HepG2 (cell line): ENCODE measurements around the gene KIF1C. TPM values are rescaled to one million over a fixed set of nuclear protein-coding genes. Genes with fewer than 3 reads are reported as not detected.

Experiments used
- ATAC-seq: fragments of 200-7000 bp; cut with Tn5 transposase; 3 replicates; pipeline ENCODE4 v1.9.1; 2020; ENCODE audit warnings: mild to moderate bottlenecking, moderate library complexity
- BruUV-seq: library from RNA; stranded (reverse); fragments of 400-500 nt; replicated peaks from 2 replicates; lab custom pipeline; 2021; lab: Mats Ljungman, UMichigan
- CTCF ChIA-PET: fragments of 300-600 bp; formaldehyde crosslinking; extraction: SDS; loops from one replicate; lab custom pipeline; 2021; ENCODE audit warnings: low total read pairs, inconsistent platforms, low intra/inter-chr PET ratio; lab: Yijun Ruan, JAX
- POLR2A ChIA-PET: fragments of 350-600 bp; sonication (Branson Sonifier 250); formaldehyde crosslinking; loops from one replicate; lab custom pipeline; 2020; ENCODE audit warnings: antibody characterized with exemption, inconsistent platforms; lab: Yijun Ruan, JAX
- DNase-seq: peaks from one replicate; pipeline ENCODE4 v3.0.0-alpha.2; 2015; ENCODE audit warnings: low spot score
- FAIRE-seq: peaks from 3 replicates; lab custom pipeline; 2011; peaks lifted over from hg19 to GRCh38; lab: Jason Lieb, UNC
- H2AFZ ChIP-seq: one replicate; pipeline ENCODE4 v1.6.1; 2011; ENCODE audit warnings: low read length, inconsistent platforms
- H3K27ac ChIP-seq: fragments of 300-600 bp; 3 replicates; pipeline ENCODE4 v1.8.0; 2011; ENCODE audit warnings: mixed run types, mild to moderate bottlenecking, mixed read lengths, low read length, inconsistent platforms; ENCODE audit not compliant: insufficient read depth; ENCODE audit errors: extremely low read length
- H3K27me3 ChIP-seq, 2 experiments: fragments of 200-600 bp in 1 of 2; 2 replicates in 1 of 2; 3 replicates in 1 of 2; pipeline versions ENCODE4 v1.6.0 to v1.8.0; 2011; ENCODE audit warnings: low read length in 2 of 2, mild to moderate bottlenecking in 2 of 2, moderate library complexity in 2 of 2, inconsistent platforms in 1 of 2; ENCODE audit not compliant: insufficient read depth in 2 of 2, control insufficient read depth in 1 of 2
- H3K36me3 ChIP-seq, 2 experiments: fragments of 200-600 bp in 1 of 2; replicated peaks in 1 of 2; 2 replicates in 1 of 2; 3 replicates in 1 of 2; pipeline versions ENCODE4 v1.5.1 to v1.8.0; 2011; ENCODE audit warnings: low read length in 2 of 2, inconsistent platforms in 1 of 2; ENCODE audit not compliant: insufficient read depth in 2 of 2, control insufficient read depth in 1 of 2
- H3K4me1 ChIP-seq: 2 replicates; pipeline ENCODE4 v1.5.1; 2012; ENCODE audit warnings: low read length, inconsistent platforms; ENCODE audit not compliant: insufficient read depth
- H3K4me2 ChIP-seq: 2 replicates; pipeline ENCODE4 v1.6.0; 2011; ENCODE audit warnings: low read depth, low read length, inconsistent platforms
- H3K4me3 ChIP-seq, 3 experiments: fragments of 200-600 bp in 1 of 3; sonication (generic), shearing (Covaris generic) in 1 of 3; replicated peaks in 1 of 3; 2 replicates each; pipeline ENCODE4 v1.5.1; 2011 to 2016; ENCODE audit warnings: low read length in 3 of 3, inconsistent platforms in 2 of 3, low read depth in 2 of 3, mild to moderate bottlenecking in 2 of 3, control low read depth in 1 of 3, mixed read lengths in 1 of 3; ENCODE audit not compliant: insufficient read depth in 1 of 3
- H3K79me2 ChIP-seq: one replicate; pipeline ENCODE4 v1.6.1; 2011; ENCODE audit warnings: low read length, inconsistent platforms; ENCODE audit not compliant: insufficient read depth
- H3K9ac ChIP-seq: 2 replicates; pipeline ENCODE4 v1.6.0; 2011; ENCODE audit warnings: mild to moderate bottlenecking, low read depth, low read length, inconsistent platforms; ENCODE audit not compliant: insufficient read depth
- H3K9me3 ChIP-seq: 2 replicates; pipeline ENCODE4 v1.5.1; 2012; ENCODE audit warnings: mild to moderate bottlenecking, low read length
- H4K20me1 ChIP-seq: 2 replicates; pipeline ENCODE4 v1.6.0; 2011; ENCODE audit warnings: inconsistent platforms, mild to moderate bottlenecking, low read length, moderate library complexity; ENCODE audit not compliant: insufficient read depth
- KMT2A ChIP-seq: sonication (generic); formaldehyde crosslinking; IDR thresholded peaks from 2 replicates; pipeline ENCODE4 v1.4.0; 2020; ENCODE audit warnings: missing genetic modification reagents
- NFE2L2 ChIP-seq: fragments of 150-350 bp; IDR thresholded peaks from 2 replicates; pipeline ENCODE4 v1.6.1; 2014; ENCODE audit warnings: low read length
- NFRKB ChIP-seq: fragments of 450-650 bp; IDR thresholded peaks from 2 replicates; pipeline ENCODE4 v1.6.1; 2017
- SMC3 ChIP-seq: IDR thresholded peaks from 2 replicates; pipeline ENCODE4 v1.6.1; 2011; ENCODE audit warnings: low read length, improper control_type of control experiment
- SRF ChIP-seq: IDR thresholded peaks from 2 replicates; pipeline ENCODE4 v1.6.1; 2011; ENCODE audit warnings: mild to moderate bottlenecking, low read depth, low read length, moderate library complexity
- SSRP1 ChIP-seq: IDR thresholded peaks from 2 replicates; pipeline ENCODE4 v1.6.1; 2016; ENCODE audit warnings: control low read depth
- TBX3 ChIP-seq: fragments of 450-650 bp; IDR thresholded peaks from 2 replicates; pipeline ENCODE4 v1.6.1; 2017; ENCODE audit warnings: antibody characterized with exemption, mild to moderate bottlenecking, inconsistent platforms, borderline replicate concordance
- ZNF253 ChIP-seq: sonication (generic); formaldehyde crosslinking; IDR thresholded peaks from 2 replicates; pipeline ENCODE4 v1.8.0; 2022; ENCODE audit warnings: mild to moderate bottlenecking, missing genetic modification reagents, borderline replicate concordance
- ZNF546 ChIP-seq: sonication (generic); formaldehyde crosslinking; conservative IDR thresholded peaks from 2 replicates; pipeline ENCODE4 v1.8.1; 2023; ENCODE audit warnings: mild to moderate bottlenecking, missing genetic modification reagents
- ZNF577 ChIP-seq: sonication (generic); formaldehyde crosslinking; IDR thresholded peaks from 2 replicates; pipeline ENCODE4 v1.4.0; 2020; ENCODE audit warnings: mild to moderate bottlenecking, low read depth, missing genetic modification reagents, borderline replicate concordance
- ZNF816 ChIP-seq: sonication (generic); formaldehyde crosslinking; IDR thresholded peaks from 2 replicates; pipeline ENCODE4 v1.8.0; 2022; ENCODE audit warnings: missing genetic modification reagents, mild to moderate bottlenecking, borderline replicate concordance
- WGBS: methylation state at CpG from one replicate; pipeline ENCODE4 v1.1.6; 2017; ENCODE audit warnings: low lambda C conversion rate; 5-methylcytosine and 5-hydroxymethylcytosine counted together
- in situ Hi-C: cut with HindIII; loops from 2 replicates; pipeline ENCODE4 v1.10.0; 2017; ENCODE audit warnings: low pct_unique_long_range_greater_than_20kb; ENCODE audit not compliant: extremely low pct_ligation_motif_present
- intact Hi-C: fragments of 100-400 bp; cut with micrococcal nuclease; formaldehyde crosslinking; loops from one replicate; pipeline ENCODE4 v1.10.0; 2022; ENCODE audit not compliant: unreplicated experiment
- polyA plus RNA-seq, 8 experiments: library from polyadenylated mRNA; depleted of rRNA in 3 of 8; stranded (reverse) in 7 of 8; unstranded in 1 of 8; fragments of >200 nt; fragmentation: Illumina TruSeq in 4 of 8; extraction: Trizol in 4 of 8; gene quantifications; 2 replicates each; pipeline versions ENCODE4 v1.2.1 to v1.2.3, GENCODE V29; 2011 to 2016; ENCODE audit warnings: low read depth in 4 of 8, missing spikeins in 1 of 8, mixed read lengths in 1 of 8; ENCODE audit not compliant: insufficient read depth in 1 of 8
- total RNA-seq, 5 experiments: library from RNA; depleted of rRNA; stranded (reverse); fragments of >200 nt; fragmentation: Illumina TruSeq; extraction: Trizol; gene quantifications; 2 replicates each; pipeline ENCODE4 v1.2.3, GENCODE V29; 2016; ENCODE audit warnings: low read depth in 1 of 5
- TF ChIP-seq, protein P1 (sequence below): sonication (generic); formaldehyde crosslinking; IDR thresholded peaks from 2 replicates; pipeline ENCODE4 v1.5.0; 2020; ENCODE audit warnings: mild to moderate bottlenecking, missing genetic modification reagents, moderate library complexity

KIF1C gene
- total and polyA plus RNA-seq, 2 of the 13 experiments (the other 11 are each of a cell fraction or from before 2014, with no cell fraction given) = 70.0 to 104 TPM

DNA sequence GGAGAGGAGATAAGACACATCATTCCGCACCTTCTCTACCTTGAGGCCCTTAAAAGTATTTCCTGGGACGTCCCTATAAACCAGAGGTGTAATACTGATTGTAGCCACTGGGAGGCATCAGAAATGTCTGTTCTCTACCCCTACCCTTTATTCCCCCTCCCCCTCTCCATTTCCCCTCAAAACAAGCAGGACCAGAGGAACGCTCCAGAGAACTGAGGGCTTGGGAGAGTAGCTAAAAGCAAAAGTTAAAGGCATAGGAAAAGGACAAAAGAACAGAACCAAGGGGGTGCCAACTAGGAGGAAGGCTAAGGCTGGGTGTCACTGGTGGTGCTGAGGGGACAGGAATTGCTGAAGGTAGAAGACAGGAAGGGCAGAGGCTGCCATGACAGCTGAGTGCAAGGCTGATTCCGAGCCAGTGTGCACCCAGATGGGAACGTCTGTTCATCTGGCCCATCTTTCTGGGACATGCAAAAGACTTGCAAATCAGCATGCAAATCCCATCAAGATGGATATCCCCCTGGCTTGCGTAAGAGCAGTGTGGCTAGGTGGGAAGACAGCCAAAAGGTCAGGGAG, 17.0 kb upstream of the KIF1C start (continued):
- TF ChIP-seq ZNF577 (CRISPR knock-in tag) (no peak), SSRP1 (CRISPR knock-in tag) (peak; percentile 32; the same call in 1 of the 2 replicates), NFE2L2 (no peak), ZNF546 (CRISPR knock-in tag) (no peak), KMT2A (CRISPR knock-in tag) (no peak), SRF (0 out of 2 replicates have a peak, but pooled peaks have one; percentile 32), ZNF253 (CRISPR knock-in tag) (no peak)
- TF ChIP-seq, protein P1, sequence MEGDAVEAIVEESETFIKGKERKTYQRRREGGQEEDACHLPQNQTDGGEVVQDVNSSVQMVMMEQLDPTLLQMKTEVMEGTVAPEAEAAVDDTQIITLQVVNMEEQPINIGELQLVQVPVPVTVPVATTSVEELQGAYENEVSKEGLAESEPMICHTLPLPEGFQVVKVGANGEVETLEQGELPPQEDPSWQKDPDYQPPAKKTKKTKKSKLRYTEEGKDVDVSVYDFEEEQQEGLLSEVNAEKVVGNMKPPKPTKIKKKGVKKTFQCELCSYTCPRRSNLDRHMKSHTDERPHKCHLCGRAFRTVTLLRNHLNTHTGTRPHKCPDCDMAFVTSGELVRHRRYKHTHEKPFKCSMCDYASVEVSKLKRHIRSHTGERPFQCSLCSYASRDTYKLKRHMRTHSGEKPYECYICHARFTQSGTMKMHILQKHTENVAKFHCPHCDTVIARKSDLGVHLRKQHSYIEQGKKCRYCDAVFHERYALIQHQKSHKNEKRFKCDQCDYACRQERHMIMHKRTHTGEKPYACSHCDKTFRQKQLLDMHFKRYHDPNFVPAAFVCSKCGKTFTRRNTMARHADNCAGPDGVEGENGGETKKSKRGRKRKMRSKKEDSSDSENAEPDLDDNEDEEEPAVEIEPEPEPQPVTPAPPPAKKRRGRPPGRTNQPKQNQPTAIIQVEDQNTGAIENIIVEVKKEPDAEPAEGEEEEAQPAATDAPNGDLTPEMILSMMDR = peak; percentile 75

- no peak overlapping the region for H3K9ac ChIP-seq
- intact Hi-C loops = no loop called here
- H3K4me1 ChIP-seq = peaks cover 19% of the 10 kb centered on the region
- no peak overlapping the region for H2AFZ ChIP-seq
- WGBS = 79% methylated on average over 5 of the region's 5 CpGs
- POLR2A ChIA-PET = interaction anchor here (1.5 kb wide), 1 partner anchor 13 kb away, joined by 4 read pairs; no protein-coding TSS in a partner anchor
- 0 out of 2 replicates have a peak, but pooled peaks cover 4% of the 10 kb centered on the region for H4K20me1 ChIP-seq
- no peak overlapping the region for H3K4me3 ChIP-seq
- BruUV-seq = no TSS peak
- H3K36me3 ChIP-seq = peaks cover 4 to 19% of the 10 kb centered on the region in 2 experiments
- CTCF ChIA-PET = interaction anchor here (2.6 kb wide), 1 partner anchor 80 kb away, joined by 19 read pairs; no protein-coding TSS in a partner anchor
- no peaks in the 10 kb centered on the region for H3K79me2 ChIP-seq
- H3K4me2 ChIP-seq = no peak overlapping the region
- no peak overlapping the region for H3K27ac ChIP-seq
- ATAC-seq (no peak), DNase-seq (no peak), FAIRE-seq (no peak)
- TF ChIP-seq ZNF816 (CRISPR knock-in tag) (no peak), TBX3 (no peak), NFRKB (no peak), SMC3 (no peak)
- H3K9me3 ChIP-seq = no peaks in the 10 kb centered on the region
- H3K27me3 ChIP-seq = no peaks in the 10 kb centered on the region
- in situ Hi-C loops = no loop called here
Observed at GRCh38 chr17:4982305-4982704, 15.4 kb upstream of the KIF1C start.
